Neuronal stem cell (in vitro differentiated cells): ENCODE data around the gene ZFPL1.
A peak's percentile ranks its signal among the peaks of the same experiment; 100 is the strongest.

Experiments used
- DNase-seq: peaks from one replicate; pipeline ENCODE4 v3.0.0-alpha.2; 2013; ENCODE audit warnings: low spot score
- H2AFZ ChIP-seq: one replicate; pipeline ENCODE4 v1.6.1; 2013; ENCODE audit warnings: mild to moderate bottlenecking, low read length, inconsistent platforms
- H2AK5ac ChIP-seq: 2 replicates; pipeline ENCODE4 v1.6.1; 2013; ENCODE audit warnings: low read depth, mild to moderate bottlenecking, inconsistent platforms, low read length, moderate library complexity, mixed read lengths
- H2BK120ac ChIP-seq: 2 replicates; pipeline ENCODE4 v1.6.1; 2013; ENCODE audit warnings: low read depth, mild to moderate bottlenecking, inconsistent platforms, low read length, moderate library complexity, mixed read lengths
- H2BK12ac ChIP-seq: one replicate; pipeline ENCODE4 v1.6.1; 2013; ENCODE audit warnings: low read length, inconsistent platforms
- H2BK15ac ChIP-seq: 2 replicates; pipeline ENCODE4 v1.6.1; 2013; ENCODE audit warnings: mild to moderate bottlenecking, low read length, inconsistent platforms, mixed read lengths
- H2BK5ac ChIP-seq: one replicate; pipeline ENCODE4 v1.6.1; 2013; ENCODE audit warnings: inconsistent platforms, mild to moderate bottlenecking, low read length, moderate library complexity
- H3K14ac ChIP-seq: one replicate; pipeline ENCODE4 v1.6.1; 2013; ENCODE audit warnings: low read length, inconsistent platforms
- H3K18ac ChIP-seq: 2 replicates; pipeline ENCODE4 v1.6.1; 2013; ENCODE audit warnings: low read length, inconsistent platforms
- H3K23ac ChIP-seq: 2 replicates; pipeline ENCODE4 v1.6.1; 2013; ENCODE audit warnings: low read depth, mild to moderate bottlenecking, mixed read lengths, low read length, inconsistent platforms; ENCODE audit not compliant: poor library complexity
- H3K27ac ChIP-seq: replicated peaks from 3 replicates; pipeline ENCODE4 v1.5.1; 2013; ENCODE audit warnings: low read length, inconsistent platforms
- H3K27me3 ChIP-seq, 3 experiments: 2 replicates each; pipeline ENCODE4 v1.6.1; 2013; ENCODE audit warnings: low read length in 3 of 3, mild to moderate bottlenecking in 2 of 3, inconsistent platforms in 1 of 3, low read depth in 1 of 3, mixed read lengths in 1 of 3, moderate library complexity in 1 of 3; ENCODE audit not compliant: control insufficient read depth in 3 of 3, insufficient read depth in 3 of 3
- H3K36me3 ChIP-seq, 2 donors: replicated peaks in 1 of 2; 2 replicates each; pipeline ENCODE4 v1.6.1; 2013; ENCODE audit warnings: low read length in 2 of 2; ENCODE audit not compliant: control insufficient read depth in 2 of 2, insufficient read depth in 2 of 2
- H3K4ac ChIP-seq: 2 replicates; pipeline ENCODE4 v1.6.1; 2013; ENCODE audit warnings: inconsistent platforms, mild to moderate bottlenecking, low read length, moderate library complexity
- H3K4me1 ChIP-seq, 2 donors: 1 replicate in 1 of 2; 2 replicates in 1 of 2; pipeline ENCODE4 v1.6.1; 2013; ENCODE audit warnings: low read length in 2 of 2, low read depth in 1 of 2; ENCODE audit not compliant: control insufficient read depth in 2 of 2, insufficient read depth in 1 of 2
- H3K4me2 ChIP-seq: one replicate; pipeline ENCODE4 v1.6.1; 2013; ENCODE audit warnings: mild to moderate bottlenecking, low read length, inconsistent platforms; ENCODE audit not compliant: insufficient read depth, poor library complexity, severe bottlenecking
- H3K4me3 ChIP-seq, 2 donors: 2 replicates each; pipeline ENCODE4 v1.5.1; 2013; ENCODE audit warnings: low read length in 2 of 2, mild to moderate bottlenecking in 2 of 2, inconsistent platforms in 1 of 2, moderate library complexity in 1 of 2
- H3K79me1 ChIP-seq: one replicate; pipeline ENCODE4 v1.6.1; 2013; ENCODE audit warnings: low read depth, mild to moderate bottlenecking, inconsistent platforms, low read length, moderate library complexity
- H3K9ac ChIP-seq: one replicate; pipeline ENCODE4 v1.6.1; 2013; ENCODE audit warnings: mild to moderate bottlenecking, low read depth, low read length, inconsistent platforms; ENCODE audit not compliant: poor library complexity
- H3K9me3 ChIP-seq, 2 donors: replicated peaks in 1 of 2; 2 replicates each; pipeline versions ENCODE3 to v1.6.1; 2013; ENCODE audit warnings: low read length in 2 of 2, mild to moderate bottlenecking in 2 of 2, inconsistent platforms in 1 of 2, low read depth in 1 of 2, mixed read lengths in 1 of 2, moderate library complexity in 1 of 2; ENCODE audit not compliant: control insufficient read depth in 2 of 2, insufficient read depth in 1 of 2
- H4K8ac ChIP-seq: one replicate; pipeline ENCODE4 v1.6.1; 2013; ENCODE audit warnings: low read depth, mild to moderate bottlenecking, inconsistent platforms, low read length, moderate library complexity
- H4K91ac ChIP-seq: one replicate; pipeline ENCODE4 v1.6.1; 2013; ENCODE audit warnings: low read length, low read depth, mild to moderate bottlenecking, inconsistent platforms; ENCODE audit not compliant: poor library complexity
- WGBS, 2 donors: extraction: QIAGEN DNeasy Blood & Tissue Kit; methylation state at CpG; one replicate each; pipeline ENCODE4 v1.1.7; 2013; ENCODE audit warnings: missing lambda C conversion rate in 2 of 2, mixed read lengths in 1 of 2; ENCODE audit not compliant: insufficient read length in 2 of 2, insufficient replicate concordance in 1 of 2; ENCODE audit errors: extremely low coverage in 2 of 2; 5-methylcytosine and 5-hydroxymethylcytosine counted together

ZFPL1 gene

GRCh38 chr11:65053827-65054508 lies 30.1 kb upstream of the ZFPL1 start:
- H3K23ac ChIP-seq, result peak overlapping the region; percentile 44
- H3K4me1 ChIP-seq, result no peaks in the 10 kb centered on the region
- H3K9ac ChIP-seq, result peak overlapping the region; percentile 4
- no peak for DNase-seq
- no peak overlapping the region for H3K4ac ChIP-seq
- peaks cover 0 to 22% (median 2%) of the 10 kb centered on the region in 3 experiments for H3K27me3 ChIP-seq
- no peak overlapping the region for H2BK12ac ChIP-seq
- no peak overlapping the region for H2BK5ac ChIP-seq
- H3K4me2 ChIP-seq, result no peak overlapping the region
- no peaks in the 10 kb centered on the region for H3K9me3 ChIP-seq
- no peaks in the 10 kb centered on the region for H3K36me3 ChIP-seq
- no peak overlapping the region for H3K27ac ChIP-seq
- H3K14ac ChIP-seq, result no peak overlapping the region
- no peak overlapping the region for H3K18ac ChIP-seq
- peak overlapping the region; percentile 40 for H2AK5ac ChIP-seq
- WGBS, 2 donors, result no CpG with 5 or more reads among the region's 8 CpGs
- H3K79me1 ChIP-seq, result peaks cover 3% of the 10 kb centered on the region
- no peak overlapping the region for H2BK120ac ChIP-seq
- H2BK15ac ChIP-seq, result peak overlapping the region; percentile 85
- no peak overlapping the region for H4K91ac ChIP-seq
- peak overlapping the region in 1 of 2 donors; percentile 12 for H3K4me3 ChIP-seq
- no peak overlapping the region for H2AFZ ChIP-seq
- no peak overlapping the region for H4K8ac ChIP-seq

DNA sequence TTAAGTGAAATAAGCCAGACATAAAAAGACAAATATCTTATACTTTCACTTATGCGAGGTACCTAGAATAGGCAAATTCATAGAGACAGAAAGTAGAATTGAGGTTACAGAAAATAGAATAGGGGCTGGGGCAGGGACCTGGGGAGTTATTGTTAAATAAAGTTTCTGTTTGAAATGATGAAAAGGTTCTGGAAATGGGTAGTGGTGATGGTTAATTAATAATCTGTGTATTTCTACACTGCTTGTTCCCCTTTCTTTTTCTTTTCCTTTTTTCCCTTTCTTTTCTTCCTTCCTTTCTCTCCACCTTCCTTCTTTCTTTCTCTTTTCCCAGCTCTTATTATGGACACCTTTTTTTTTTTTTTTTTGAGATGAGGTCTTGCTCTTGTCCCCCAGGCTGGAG lies 28.5 kb upstream of the ZFPL1 start:
- Histone ChIP-seq H3K4me3 (no peak overlapping the region), H2AFZ (no peak overlapping the region), H4K91ac (no peak overlapping the region), H3K9me3 (no peaks in the 10 kb centered on the region), H2BK120ac (no peak overlapping the region), H3K18ac (no peak overlapping the region), H3K27ac (no peak overlapping the region), H2AK5ac (no peak overlapping the region), H2BK12ac (no peak overlapping the region), H3K79me1 (peaks cover 3% of the 10 kb centered on the region), H3K27me3 (peaks cover 0 to 22% (median 2%) of the 10 kb centered on the region in 3 experiments), H3K4ac (no peak overlapping the region), H3K4me1 (no peaks in the 10 kb centered on the region), H4K8ac (no peak overlapping the region), H2BK5ac (no peak overlapping the region), H3K36me3 (no peaks in the 10 kb centered on the region), H3K23ac (no peak overlapping the region), H3K4me2 (no peak overlapping the region), H3K14ac (no peak overlapping the region), H2BK15ac (no peak overlapping the region), H3K9ac (no peak overlapping the region)
- no peak for DNase-seq
- WGBS, 2 donors, result no CpG with 5 or more reads among the region's 1 CpG

- Histone ChIP-seq H3K14ac (no peak overlapping the region), H2BK15ac (no peak overlapping the region), H4K8ac (no peak overlapping the region), H3K18ac (no peak overlapping the region), H3K27ac (no peak overlapping the region), H3K79me1 (peaks cover 3% of the 10 kb centered on the region), H3K36me3 (no peaks in the 10 kb centered on the region), H3K4me1 (no peaks in the 10 kb centered on the region), H3K9ac (peak overlapping the region; percentile 77), H3K27me3 (peaks cover 0 to 22% (median 2%) of the 10 kb centered on the region in 3 experiments), H4K91ac (no peak overlapping the region), H3K4me2 (no peak overlapping the region), H3K23ac (no peak overlapping the region), H3K9me3 (no peaks in the 10 kb centered on the region), H2AFZ (no peak overlapping the region), H2BK12ac (no peak overlapping the region), H3K4ac (no peak overlapping the region), H2BK120ac (no peak overlapping the region), H3K4me3 (no peak overlapping the region), H2AK5ac (peak overlapping the region; percentile 90), H2BK5ac (peak overlapping the region; percentile 66)
- DNase-seq, result no peak
- WGBS, 2 donors, result no CpG with 5 or more reads among the region's 6 CpGs
Measured at GRCh38 chr11:65056999-65057398, 27.0 kb upstream of the ZFPL1 start.

GRCh38 chr11:65057526-65057925 lies 26.5 kb upstream of the ZFPL1 start:
- Histone ChIP-seq H3K14ac (peak overlapping the region; percentile 21), H3K9me3 (no peaks in the 10 kb centered on the region), H2AFZ (no peak overlapping the region), H3K4ac (no peak overlapping the region), H3K9ac (no peak overlapping the region), H4K91ac (no peak overlapping the region), H3K4me2 (no peak overlapping the region), H2BK120ac (peak overlapping the region; percentile 8), H3K4me1 (no peaks in the 10 kb centered on the region), H4K8ac (no peak overlapping the region), H3K23ac (no peak overlapping the region), H3K27me3 (peaks cover 0 to 22% (median 2%) of the 10 kb centered on the region in 3 experiments), H3K27ac (no peak overlapping the region), H3K79me1 (peaks cover 3% of the 10 kb centered on the region), H2BK12ac (no peak overlapping the region), H3K36me3 (no peaks in the 10 kb centered on the region), H2AK5ac (peak overlapping the region; percentile 90), H3K4me3 (no peak overlapping the region), H2BK15ac (no peak overlapping the region), H2BK5ac (peak overlapping the region; percentile 66), H3K18ac (no peak overlapping the region)
- no CpG with 5 or more reads among the region's 7 CpGs for WGBS, 2 donors
- no peak for DNase-seq
